Neural cell (in vitro differentiated cells): ENCODE data around the gene ZHX3.

Experiments used
- EP300 ChIP-seq: fragments of 450-650 bp; conservative IDR thresholded peaks from 2 replicates; pipeline ENCODE4 v1.6.1; 2014; ENCODE audit warnings: antibody characterized with exemption, mild to moderate bottlenecking, moderate library complexity; ENCODE audit not compliant: poor library complexity, severe bottlenecking
- EZH2 ChIP-seq: fragments of 200-600, 300-800 bp; shearing (Covaris generic), sonication (generic); IDR thresholded peaks from 2 replicates; pipeline ENCODE4 v1.6.1; 2014; ENCODE audit warnings: antibody characterized with exemption, low read length, borderline replicate concordance, mild to moderate bottlenecking; ENCODE audit not compliant: insufficient read depth, poor library complexity, severe bottlenecking
- MXI1 ChIP-seq: fragments of 450-650 bp; conservative IDR thresholded peaks from 2 replicates; pipeline ENCODE4 v1.6.1; 2014; ENCODE audit warnings: antibody characterized with exemption, mild to moderate bottlenecking; ENCODE audit not compliant: poor library complexity, severe bottlenecking
- POLR2AphosphoS5 ChIP-seq: IDR thresholded peaks from 2 replicates; pipeline ENCODE4 v1.6.1; 2012
- RAD21 ChIP-seq: fragments of 450-650 bp; conservative IDR thresholded peaks from 2 replicates; pipeline ENCODE4 v1.6.1; 2014; ENCODE audit warnings: antibody characterized with exemption, mild to moderate bottlenecking, moderate library complexity
- SMC3 ChIP-seq: fragments of 450-650 bp; conservative IDR thresholded peaks from 2 replicates; pipeline ENCODE4 v1.6.1; 2014; ENCODE audit warnings: antibody characterized with exemption, mild to moderate bottlenecking, moderate library complexity; ENCODE audit not compliant: poor library complexity
- TAF1 ChIP-seq: IDR thresholded peaks from 2 replicates; pipeline ENCODE4 v1.6.1; 2012; ENCODE audit warnings: low read depth
- TF ChIP-seq, protein P1 (sequence below): fragments of 450-650 bp; IDR thresholded peaks from 2 replicates; pipeline ENCODE4 v1.5.1; 2014; ENCODE audit warnings: antibody characterized with exemption, mild to moderate bottlenecking, moderate library complexity; ENCODE audit not compliant: poor library complexity, severe bottlenecking
- TF ChIP-seq, protein P2 (sequence below): IDR thresholded peaks from 2 replicates; pipeline ENCODE4 v1.6.1; 2012; ENCODE audit warnings: borderline replicate concordance

GRCh38 chr20:41306061-41306727, 11.3 kb downstream of the ZHX3 start:
- TF ChIP-seq, protein P1, sequence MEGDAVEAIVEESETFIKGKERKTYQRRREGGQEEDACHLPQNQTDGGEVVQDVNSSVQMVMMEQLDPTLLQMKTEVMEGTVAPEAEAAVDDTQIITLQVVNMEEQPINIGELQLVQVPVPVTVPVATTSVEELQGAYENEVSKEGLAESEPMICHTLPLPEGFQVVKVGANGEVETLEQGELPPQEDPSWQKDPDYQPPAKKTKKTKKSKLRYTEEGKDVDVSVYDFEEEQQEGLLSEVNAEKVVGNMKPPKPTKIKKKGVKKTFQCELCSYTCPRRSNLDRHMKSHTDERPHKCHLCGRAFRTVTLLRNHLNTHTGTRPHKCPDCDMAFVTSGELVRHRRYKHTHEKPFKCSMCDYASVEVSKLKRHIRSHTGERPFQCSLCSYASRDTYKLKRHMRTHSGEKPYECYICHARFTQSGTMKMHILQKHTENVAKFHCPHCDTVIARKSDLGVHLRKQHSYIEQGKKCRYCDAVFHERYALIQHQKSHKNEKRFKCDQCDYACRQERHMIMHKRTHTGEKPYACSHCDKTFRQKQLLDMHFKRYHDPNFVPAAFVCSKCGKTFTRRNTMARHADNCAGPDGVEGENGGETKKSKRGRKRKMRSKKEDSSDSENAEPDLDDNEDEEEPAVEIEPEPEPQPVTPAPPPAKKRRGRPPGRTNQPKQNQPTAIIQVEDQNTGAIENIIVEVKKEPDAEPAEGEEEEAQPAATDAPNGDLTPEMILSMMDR = no peak
- TF ChIP-seq POLR2AphosphoS5 = no peak
- TF ChIP-seq EZH2 = no peak
- TF ChIP-seq EP300 = no peak
- no peak for TF ChIP-seq SMC3
- TF ChIP-seq, protein P2, sequence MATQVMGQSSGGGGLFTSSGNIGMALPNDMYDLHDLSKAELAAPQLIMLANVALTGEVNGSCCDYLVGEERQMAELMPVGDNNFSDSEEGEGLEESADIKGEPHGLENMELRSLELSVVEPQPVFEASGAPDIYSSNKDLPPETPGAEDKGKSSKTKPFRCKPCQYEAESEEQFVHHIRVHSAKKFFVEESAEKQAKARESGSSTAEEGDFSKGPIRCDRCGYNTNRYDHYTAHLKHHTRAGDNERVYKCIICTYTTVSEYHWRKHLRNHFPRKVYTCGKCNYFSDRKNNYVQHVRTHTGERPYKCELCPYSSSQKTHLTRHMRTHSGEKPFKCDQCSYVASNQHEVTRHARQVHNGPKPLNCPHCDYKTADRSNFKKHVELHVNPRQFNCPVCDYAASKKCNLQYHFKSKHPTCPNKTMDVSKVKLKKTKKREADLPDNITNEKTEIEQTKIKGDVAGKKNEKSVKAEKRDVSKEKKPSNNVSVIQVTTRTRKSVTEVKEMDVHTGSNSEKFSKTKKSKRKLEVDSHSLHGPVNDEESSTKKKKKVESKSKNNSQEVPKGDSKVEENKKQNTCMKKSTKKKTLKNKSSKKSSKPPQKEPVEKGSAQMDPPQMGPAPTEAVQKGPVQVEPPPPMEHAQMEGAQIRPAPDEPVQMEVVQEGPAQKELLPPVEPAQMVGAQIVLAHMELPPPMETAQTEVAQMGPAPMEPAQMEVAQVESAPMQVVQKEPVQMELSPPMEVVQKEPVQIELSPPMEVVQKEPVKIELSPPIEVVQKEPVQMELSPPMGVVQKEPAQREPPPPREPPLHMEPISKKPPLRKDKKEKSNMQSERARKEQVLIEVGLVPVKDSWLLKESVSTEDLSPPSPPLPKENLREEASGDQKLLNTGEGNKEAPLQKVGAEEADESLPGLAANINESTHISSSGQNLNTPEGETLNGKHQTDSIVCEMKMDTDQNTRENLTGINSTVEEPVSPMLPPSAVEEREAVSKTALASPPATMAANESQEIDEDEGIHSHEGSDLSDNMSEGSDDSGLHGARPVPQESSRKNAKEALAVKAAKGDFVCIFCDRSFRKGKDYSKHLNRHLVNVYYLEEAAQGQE = no peak
- no peak for TF ChIP-seq RAD21
- TF ChIP-seq TAF1 = no peak
- no peak for TF ChIP-seq MXI1
